ENCODE measurements around the gene CCND3.

DNA sequence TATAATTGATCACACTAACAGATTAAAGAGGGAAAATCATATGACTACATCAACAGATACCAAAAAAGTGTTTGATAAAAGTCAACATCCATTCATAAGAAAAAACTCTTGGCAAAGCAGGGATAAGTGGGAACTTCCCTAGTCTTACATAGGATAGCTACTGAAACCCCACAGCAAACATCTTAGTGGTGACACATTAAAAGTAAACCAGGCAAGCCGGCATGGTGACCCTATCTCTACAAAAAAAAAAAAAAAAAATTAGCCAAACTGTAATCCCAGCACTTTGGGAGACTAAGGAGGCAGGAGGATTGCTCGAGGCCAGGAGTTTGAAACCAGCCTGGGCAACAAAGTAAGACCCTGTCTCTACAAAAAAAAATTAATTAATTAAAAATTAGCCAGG, 13.8 kb upstream of the CCND3 start:
- TF ChIP-seq, protein P1, sequence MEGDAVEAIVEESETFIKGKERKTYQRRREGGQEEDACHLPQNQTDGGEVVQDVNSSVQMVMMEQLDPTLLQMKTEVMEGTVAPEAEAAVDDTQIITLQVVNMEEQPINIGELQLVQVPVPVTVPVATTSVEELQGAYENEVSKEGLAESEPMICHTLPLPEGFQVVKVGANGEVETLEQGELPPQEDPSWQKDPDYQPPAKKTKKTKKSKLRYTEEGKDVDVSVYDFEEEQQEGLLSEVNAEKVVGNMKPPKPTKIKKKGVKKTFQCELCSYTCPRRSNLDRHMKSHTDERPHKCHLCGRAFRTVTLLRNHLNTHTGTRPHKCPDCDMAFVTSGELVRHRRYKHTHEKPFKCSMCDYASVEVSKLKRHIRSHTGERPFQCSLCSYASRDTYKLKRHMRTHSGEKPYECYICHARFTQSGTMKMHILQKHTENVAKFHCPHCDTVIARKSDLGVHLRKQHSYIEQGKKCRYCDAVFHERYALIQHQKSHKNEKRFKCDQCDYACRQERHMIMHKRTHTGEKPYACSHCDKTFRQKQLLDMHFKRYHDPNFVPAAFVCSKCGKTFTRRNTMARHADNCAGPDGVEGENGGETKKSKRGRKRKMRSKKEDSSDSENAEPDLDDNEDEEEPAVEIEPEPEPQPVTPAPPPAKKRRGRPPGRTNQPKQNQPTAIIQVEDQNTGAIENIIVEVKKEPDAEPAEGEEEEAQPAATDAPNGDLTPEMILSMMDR (IDR thresholded peaks at IDR 0.05): no peak
- TF ChIP-seq EP300 (IDR thresholded peaks at IDR 0.05): no peak
- no peak for TF ChIP-seq POLR2A (IDR thresholded peaks at IDR 0.05)
- no peak for TF ChIP-seq POLR2AphosphoS5 (IDR thresholded peaks at IDR 0.05)

All from gastroesophageal sphincter (tissue), 3 donors.